Glomerular endothelial cell (primary cell): ENCODE data around the gene ITGB3. TPM values are rescaled to one million over a fixed set of nuclear protein-coding genes. Genes with fewer than 3 reads are reported as not detected.
"Not testable (repeated sequence)": the region's sequence is repeated elsewhere in the genome, so short reads cannot be mapped to it uniquely, and the experiment has no call there.

Source experiments
- DNase-seq: peaks from one replicate; pipeline ENCODE4 v3.0.0-alpha.2; 2011; ENCODE audit warnings: low read depth, low spot score; ENCODE audit errors: extremely low read depth
- total RNA-seq: library from RNA; depleted of rRNA; stranded (reverse); fragments of >200 nt; gene quantifications from 2 replicates; pipeline ENCODE4 v1.2.3, GENCODE V29; 2015

The ITGB3 gene
- total RNA-seq, 1 donor from 2014 or later, result 111 TPM

DNA sequence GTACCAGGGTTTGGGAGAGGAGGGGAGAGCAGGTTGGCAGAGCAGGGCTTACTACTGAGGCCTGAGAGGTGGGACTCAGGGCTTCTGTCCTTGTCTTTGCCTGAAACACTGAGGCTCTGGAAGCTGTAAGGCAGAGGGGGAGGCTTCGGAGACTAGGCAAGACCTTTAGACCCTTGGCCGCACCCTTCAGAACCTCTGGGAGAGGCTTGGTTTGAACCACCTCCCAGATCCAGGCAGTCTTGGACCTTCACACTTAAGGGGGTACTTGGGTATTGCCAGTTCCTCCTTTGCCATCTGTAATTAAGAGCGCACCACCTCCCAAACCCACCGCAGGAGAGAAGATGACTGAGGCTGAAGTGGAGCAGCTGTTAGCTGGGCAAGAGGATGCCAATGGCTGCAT is 31.6 kb upstream of the ITGB3 start:
- no peak for DNase-seq

DNA sequence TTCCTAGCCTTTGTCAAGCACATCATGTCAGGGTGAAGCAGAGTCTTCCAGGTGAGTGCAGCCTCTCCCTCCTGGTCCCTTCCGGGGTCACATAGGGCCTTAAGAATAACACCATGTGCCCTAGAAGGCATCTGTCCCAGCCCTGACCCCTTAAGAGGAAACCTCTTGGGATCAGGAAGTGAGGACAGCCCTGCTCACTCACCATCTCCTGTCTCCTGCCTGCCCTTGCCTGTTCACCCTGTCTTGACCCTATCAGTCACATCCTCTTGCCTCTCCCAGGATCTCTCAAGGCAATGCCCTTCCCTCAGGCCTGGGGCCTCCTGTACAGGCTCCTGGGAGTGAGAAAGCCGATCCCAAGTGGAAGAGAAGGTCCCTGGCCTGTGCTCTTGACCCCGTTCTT is 30.6 kb upstream of the ITGB3 start:
- no peak for DNase-seq

DNA sequence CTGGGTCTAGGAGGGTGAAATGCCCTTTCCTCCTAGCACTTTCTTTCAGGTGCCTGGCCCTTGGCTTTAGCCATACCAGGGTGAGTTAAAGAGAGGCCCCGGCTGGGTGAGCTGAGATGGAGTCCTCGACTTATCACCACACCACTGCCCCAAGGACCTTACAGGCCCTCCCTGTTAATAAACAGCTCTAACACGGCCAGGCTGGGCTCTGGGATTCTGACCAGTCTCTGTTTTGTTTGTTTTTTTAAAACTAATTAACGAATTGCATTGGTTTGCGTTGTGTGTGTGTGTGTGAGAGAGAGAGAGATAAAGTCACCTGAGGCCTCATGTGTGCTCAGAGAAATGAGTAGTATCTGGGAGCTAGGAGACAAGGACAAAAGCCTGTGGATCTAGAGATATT is 30.2 kb upstream of the ITGB3 start:
- DNase-seq, result no peak

DNA sequence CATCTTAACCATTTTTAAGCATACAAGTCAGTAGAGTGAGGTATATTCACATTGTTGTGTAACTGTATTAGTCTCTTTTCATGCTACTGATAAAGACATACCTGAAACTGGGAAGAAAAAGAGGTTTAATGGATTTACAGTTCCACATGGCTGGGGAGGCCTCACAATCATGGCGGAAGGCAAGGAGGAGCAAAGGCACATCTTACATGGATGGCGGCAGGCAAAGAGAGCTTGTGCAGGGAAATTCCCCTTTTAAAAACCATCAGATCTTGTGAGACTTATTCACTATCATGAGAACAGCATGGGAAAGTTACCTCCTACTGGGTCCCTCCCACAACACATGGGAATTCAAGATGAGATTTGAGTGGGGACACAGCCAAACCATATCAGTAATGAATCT is 29.6 kb upstream of the ITGB3 start:
- not testable (repeated sequence) for DNase-seq

DNA sequence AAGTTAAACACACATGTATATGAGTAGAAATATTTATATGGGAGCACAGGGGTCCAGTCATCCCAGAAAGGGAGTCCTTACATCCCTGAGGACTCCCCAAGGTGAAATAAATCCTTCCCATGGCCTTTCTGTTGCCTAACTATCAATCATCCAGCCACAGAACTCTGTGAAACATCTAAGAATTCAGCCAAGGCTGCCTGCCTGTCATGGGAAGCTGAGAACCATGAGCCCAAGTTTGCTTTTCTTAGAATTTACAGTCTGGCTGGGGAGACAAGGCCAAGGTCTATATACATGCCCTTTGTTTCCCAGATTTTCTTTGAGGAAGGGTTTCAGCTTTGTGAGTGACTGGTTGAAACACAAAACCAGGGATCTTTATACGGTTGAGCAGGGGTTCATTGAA is 28.7 kb upstream of the ITGB3 start:
- DNase-seq, result no peak

DNA sequence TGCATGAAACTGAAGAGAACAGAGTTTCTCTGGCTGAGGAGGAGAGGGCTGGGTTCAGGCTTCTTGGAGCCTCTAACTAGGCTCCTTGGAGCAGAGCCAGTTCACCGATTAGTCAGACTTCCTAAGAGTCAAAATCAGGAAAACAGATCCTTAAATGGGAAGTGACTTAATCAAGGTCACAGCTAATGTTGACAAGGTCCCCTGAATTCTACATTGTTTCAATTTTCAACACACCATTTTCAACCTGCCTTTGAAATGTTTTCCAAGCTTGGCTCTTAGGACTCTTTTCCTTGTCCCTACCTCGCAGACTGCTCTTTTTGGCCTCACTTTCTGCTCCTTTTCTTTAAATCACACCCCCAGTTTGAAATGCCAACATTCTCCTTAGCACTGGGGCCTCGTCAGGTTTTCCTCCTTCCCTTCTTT is 28.2 kb upstream of the ITGB3 start:
- peak; percentile 100 for DNase-seq

DNA sequence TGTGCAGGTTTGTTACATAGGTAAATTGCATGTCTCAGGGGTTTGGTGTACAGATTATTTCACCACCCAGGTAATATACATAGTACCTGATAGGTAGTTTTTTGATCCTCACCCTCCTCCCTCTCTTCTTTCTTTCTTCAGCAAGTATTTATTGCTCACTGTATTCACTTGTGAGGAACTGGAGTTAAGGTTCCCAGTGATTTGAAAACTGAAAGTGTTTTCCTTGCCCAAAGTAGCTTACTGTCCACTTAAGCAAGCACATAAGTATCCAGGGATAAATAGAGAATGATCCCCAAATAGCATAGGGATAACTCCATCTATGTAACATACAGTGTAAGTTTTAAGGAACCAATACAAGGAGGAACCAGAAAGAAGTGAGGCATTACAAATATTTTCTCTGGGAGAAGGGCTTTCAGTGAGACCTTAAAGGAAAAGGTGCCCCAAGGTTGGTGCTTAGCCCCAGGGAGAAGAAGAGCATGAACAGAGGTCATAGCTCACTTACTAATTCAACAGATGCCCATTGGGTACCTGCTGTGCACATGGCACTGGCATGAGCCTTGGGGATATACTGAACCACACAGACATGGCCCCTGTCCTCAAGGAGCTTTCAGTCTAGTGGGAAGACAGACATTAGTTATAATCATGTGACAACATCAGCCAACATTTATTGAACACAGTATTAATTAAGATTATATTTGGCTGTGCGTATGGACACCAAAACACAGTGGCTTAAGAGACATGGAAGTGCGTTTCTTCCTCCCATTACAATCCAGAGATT is 27.5 kb upstream of the ITGB3 start:
- no peak for DNase-seq

DNA sequence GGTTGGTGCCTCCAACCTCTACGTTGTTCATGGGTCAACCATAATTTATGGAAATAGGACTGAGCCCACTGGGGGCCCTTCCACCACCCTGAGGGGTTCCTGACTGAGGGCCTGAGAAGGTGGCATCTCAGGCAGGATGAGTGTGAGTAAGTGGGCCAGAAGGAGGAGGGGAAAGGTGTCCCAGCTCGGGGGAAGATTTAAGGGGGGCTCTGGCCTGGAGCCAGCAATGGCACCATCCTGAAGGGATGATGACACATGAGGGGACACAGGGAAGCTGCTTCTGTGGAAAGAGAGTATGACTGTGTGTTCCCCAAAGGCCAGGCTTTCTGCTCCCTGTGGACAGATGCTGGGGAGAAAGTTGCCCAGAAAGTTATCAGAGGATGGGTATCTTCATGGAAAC is 25.8 kb upstream of the ITGB3 start:
- DNase-seq, result no peak

DNA sequence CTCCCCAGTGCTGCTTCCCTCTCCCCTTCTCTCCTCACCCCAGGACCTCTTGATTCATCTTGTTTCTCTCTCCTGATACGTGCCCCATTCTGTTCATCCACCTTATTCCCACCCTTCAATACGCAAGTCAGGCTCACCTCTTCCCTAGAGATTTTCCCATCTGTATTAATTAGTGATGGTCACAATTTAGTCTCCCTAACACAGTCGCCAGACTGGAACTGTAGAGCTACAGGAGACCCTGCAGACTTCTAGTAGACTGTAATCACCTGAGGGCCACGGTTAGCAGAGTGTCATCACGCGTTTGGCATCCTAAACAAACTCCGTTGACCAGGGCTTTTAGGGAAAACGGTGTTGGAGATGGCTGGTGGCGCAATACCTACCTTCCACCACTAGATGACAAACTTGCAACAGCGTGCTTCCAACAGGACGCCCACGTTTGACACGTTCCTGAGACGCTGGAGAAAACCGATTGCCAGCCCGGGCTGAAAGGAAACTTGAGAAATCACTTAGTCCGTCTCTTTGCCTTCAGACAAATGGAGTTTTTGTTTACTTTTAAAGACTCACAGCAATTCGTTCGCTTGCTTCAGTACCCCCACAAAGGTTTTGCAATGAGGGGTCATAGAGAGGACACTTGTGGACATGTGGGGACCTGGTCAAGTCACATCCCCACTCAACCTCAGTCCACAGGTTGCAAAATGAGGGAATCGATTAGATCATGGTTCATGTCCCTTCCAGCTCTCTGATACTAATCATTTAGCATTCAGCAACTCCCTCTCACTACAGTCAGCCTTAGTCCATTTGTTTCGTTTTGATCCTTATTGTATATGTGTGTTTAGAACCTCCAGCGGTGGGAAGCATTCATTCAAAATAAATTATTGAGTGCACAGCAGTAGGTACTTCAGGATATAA is 23.8 kb upstream of the ITGB3 start:
- DNase-seq, result peak; percentile 82

DNA sequence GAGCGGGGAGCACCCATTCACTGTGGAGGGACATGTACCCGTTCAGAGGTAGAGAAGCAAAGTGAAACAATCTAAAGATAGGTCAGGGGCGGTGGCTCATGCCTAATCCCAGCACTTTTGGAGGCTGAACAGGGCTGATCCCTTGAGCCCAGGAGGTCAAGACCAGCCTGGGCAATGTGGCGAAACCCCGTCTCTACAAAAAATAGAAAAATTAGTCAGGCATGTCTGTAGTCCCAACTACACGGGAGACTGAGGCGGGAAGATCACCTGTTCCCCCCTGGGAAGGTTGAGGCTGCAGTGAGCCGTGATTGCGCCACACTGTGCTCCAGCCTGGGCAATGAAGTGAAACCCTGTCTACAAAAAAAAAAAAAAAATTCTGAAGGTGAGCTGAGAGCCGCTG is 22.8 kb upstream of the ITGB3 start:
- DNase-seq, result no peak

DNA sequence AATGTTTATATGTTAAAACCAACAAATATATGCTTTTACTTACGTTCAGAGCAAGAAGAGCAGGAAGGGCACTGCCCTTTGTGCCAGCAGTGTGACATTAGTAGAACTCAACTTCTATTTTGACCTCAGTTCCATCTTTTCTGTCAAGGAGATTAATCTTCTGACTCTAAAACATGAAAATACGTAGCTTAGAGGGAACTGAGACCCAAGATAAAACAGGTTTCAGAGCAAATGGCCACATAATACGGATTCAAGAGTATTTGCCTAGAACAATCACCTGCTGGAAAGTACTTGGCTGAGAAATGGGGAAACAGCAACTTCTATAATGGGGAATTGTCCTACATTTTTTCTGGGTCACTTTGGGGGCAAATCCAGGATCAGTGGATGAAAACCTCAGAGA is 22.3 kb upstream of the ITGB3 start:
- DNase-seq, result no peak

DNA sequence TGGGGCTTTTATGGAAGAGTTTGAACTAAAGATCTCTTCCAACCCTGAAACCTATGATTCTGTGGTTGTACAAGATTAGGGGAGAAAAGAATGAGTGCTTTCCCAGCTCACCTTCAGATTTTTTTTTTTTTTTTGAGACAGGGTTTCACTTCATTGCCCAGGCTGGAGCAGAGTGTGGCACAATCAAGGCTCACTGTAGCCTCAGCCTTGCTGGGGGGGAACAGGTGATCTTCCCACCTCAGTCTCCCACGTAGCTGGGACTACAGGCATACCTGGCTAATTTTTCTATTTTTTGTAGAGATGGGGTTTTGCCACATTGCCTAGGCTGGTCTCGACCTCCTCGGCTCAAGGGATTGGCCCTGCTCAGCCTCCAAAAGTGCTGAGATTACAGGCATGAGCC is 21.8 kb upstream of the ITGB3 start:
- no peak for DNase-seq

DNA sequence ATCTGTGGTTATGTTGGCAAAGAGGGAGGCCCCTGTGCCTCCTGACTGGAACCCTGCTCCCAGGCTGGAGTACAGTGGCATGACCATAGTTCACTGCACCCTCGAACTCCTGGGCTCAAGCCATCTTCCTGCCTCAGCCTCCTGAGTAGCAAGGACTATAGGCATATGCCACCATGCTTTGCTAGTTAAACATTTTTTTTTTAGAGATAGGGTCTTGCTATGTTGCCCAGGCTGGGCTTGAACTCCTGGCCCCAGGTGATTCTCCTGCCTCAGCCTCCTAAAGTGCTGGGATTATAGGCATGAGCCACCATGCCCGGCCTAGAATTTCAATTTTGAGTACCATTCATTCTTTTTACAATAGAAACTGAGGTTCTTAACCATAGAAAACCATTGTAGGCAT is 21.2 kb upstream of the ITGB3 start:
- DNase-seq, result no peak

DNA sequence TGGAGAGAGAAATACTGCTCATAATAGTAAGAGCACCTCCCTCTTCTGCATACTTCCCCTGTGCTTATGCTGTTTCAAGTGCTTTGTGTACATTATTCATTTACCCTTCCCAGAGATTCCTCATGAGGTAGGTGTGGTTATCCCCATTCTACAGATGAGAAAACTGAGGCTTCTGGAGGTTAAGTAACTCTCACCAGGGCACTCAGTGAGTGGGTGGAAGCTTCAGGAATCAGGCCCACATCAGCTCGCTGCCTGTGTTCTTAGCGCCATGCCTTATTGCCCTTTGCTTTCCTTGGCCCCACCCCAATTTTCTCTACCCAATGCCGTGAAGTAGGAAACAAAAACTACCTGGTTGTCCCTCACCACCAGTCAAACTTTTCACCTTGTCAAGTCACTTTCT is 18.1 kb upstream of the ITGB3 start:
- DNase-seq, result no peak

DNA sequence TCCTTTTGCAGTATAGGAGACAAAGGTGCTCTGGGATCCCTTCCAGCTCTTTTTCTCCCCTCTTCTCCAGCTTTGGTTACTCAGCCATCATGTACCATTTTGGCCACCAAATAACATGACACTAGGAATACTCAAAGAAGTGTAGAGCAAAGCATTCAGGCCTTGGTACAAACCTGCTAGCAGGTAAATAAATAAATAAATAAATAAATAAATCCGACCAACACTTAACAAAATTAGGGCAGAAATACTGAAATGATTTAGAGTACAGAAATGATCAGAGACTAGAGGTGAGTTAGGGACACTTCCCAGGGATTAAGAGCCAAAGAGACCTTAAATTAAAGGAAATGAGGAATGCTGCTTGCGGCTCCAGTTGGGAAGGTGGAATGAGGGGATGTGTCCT is 17.7 kb upstream of the ITGB3 start:
- no peak for DNase-seq

DNA sequence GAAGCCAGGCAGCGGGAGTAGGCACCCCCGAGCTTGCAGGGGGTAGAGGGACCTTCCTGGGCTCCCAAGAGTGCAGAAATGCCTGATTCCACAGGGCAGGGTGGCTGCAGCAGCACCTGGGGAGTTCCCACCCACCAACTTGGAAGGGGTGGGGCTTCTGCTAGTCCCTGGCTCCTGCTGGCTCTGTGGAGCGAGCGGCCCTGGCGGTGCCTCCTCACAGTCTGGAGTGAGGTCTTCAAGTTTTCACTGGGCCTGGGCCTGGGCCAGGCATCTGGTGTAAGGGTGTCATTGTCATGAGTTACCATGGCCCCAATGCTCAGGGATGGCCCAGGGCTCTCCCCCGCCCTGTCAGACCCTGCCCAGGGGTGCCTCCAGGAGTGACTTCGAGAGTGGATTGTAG is 15.8 kb upstream of the ITGB3 start:
- DNase-seq, result no peak

DNA sequence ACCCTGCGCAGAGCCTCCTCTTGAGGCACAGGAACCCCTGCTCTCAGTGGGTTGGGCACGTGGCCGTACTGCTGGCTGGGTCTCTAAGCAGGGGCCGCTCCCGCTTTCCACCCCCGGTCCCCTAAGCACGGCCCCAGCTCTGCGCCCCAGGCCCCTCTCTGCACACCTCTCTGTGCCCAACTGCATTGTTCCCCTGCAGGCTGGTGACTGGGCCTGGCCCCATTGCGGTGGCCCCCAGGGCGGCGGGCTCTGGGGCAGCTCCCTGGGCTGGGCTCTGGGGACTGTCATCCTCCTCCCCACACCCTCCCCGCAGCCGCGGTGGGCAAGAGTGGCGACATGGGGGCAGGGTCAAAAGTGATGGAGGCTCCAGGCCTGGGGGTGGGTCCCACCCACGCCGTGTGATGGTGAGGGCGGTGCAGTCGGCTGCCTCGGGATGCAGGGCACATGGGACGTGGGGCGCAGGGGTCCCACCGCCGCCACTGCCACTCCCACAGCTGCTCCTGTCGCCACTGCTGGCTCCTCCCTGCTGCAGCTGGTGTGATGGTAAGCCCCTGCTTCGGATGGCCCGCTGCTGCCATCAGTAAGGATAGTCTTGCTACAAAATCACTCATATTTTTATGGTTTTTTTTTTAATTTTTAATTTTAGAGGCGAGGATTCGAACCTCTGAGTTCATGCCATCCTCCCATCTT is 15.2 kb upstream of the ITGB3 start:
- no peak for DNase-seq

DNA sequence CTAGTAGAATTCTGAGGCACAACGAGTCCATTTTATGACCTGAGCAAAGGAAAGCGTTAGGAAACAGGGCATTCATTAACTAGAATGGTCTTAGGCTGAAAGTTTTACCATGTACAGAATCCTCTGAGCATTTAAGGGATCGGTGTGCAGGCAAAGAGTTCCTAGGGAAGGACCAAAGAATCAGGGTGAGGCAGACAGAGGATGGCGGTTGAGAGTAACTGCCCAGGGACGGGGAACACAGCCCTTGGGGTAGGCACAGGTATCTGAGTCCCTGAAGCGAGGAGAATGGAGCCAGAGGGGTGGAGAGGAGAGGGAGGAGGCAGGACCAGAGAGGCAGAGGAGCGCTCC is 14.0 kb upstream of the ITGB3 start:
- no peak for DNase-seq

DNA sequence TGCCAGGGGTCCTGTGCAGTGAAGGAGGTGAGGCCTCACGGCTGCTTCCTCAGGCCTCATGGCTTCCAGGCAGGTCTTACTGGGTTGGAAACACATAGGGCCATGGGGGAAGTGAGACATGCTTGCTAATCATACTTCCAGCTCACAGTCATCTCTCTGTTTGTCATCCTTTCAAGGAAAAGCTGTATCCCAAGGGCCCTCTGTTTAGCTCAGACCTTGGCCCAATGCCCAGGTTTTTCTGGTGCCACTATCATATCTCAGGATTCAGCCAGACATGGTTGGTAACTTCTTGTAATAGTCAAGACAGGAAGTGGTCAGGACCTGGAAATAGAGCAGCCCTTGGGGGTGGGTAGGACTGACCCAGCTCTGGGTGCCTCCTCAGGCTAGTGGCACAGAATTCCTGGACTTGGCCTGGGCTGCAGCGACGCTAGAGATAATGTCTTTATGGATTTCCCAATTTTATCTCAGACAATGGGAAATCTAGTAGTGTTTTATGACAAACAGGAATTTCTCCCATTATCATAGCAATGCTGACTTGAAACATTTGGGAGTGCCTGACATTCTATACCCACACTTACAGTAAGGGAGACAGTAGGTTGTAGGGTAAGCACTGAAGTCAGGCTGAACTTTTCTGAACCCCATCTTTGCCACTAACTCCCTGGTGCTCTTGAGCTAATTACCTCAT is 13.5 kb upstream of the ITGB3 start:
- DNase-seq, result peak; percentile 100

DNA sequence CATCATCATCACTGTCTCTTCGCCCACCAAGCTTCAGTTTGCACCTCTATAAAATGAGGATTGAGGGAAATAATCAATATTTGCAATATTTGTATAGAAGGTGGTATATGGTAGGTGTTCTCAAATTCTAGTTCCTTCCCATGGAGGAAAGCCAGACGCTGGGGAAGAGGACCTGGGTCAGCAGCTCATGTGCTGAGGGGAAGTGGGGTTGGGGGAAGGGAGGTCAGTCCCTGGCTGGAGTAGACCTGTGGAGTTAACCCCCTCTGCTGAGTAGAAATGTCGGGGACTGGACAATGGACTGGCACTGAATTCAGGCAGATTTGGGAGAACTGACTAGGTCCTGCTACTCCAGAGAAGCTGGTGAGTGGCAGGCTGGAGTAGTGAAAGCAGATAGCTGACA is 12.8 kb upstream of the ITGB3 start:
- no peak for DNase-seq

DNA sequence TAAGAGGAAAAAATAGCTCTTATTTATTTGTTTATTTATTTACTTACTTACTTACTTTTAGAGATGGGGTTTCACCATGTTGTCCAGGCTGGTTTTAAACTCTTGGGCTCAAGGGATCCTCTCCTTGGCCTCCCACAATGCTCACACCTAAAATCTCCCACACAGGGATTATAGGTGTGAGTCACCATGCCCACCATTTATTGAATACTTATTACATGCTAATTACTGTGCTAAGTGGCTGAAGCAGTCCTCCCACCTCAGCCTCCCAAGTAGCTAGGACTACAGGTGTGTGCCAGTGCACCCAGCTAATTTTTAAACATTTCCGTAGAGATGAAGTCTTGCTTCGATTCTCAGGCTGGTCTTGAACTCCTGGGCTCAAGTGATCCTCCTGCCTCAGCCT is 11.0 kb upstream of the ITGB3 start:
- DNase-seq, result no peak
